Sigmoid colon (tissue), 7 donors: Measurements from ENCODE around the gene NUMB. TPM values are rescaled to one million over a fixed set of nuclear protein-coding genes. Genes with fewer than 3 reads are reported as not detected.

Source experiments
- DNase-seq: peaks from one replicate; pipeline ENCODE4 v3.0.0-alpha.2; 2019
- H3K27ac ChIP-seq, 4 donors: fragments of 200-600 bp; sonication (generic); one replicate each; pipeline ENCODE4 v1.5.1; 2016 to 2019; ENCODE audit warnings: mild to moderate bottlenecking in 1 of 4
- H3K27me3 ChIP-seq, 3 donors: fragments of 200-600 bp; sonication (generic); one replicate each; pipeline ENCODE4 v1.5.1; 2019; ENCODE audit warnings: mild to moderate bottlenecking in 1 of 3
- H3K36me3 ChIP-seq, 4 donors: fragments of 200-600 bp; sonication (generic); one replicate each; pipeline ENCODE4 v1.5.1; 2016 to 2019
- H3K4me1 ChIP-seq, 4 donors: fragments of 200-600 bp; sonication (generic); one replicate each; pipeline ENCODE4 v1.5.1; 2017 to 2019
- H3K4me3 ChIP-seq, 4 donors: fragments of 200-600 bp; sonication (generic); one replicate each; pipeline ENCODE4 v1.5.1; 2017 to 2019; ENCODE audit warnings: mild to moderate bottlenecking in 2 of 4, moderate library complexity in 1 of 4
- H3K9me3 ChIP-seq, 4 donors: fragments of 200-600 bp in 3 of 4; sonication (generic) in 3 of 4; one replicate each; pipeline versions ENCODE4 v1.5.1 to v1.6.1; 2013 to 2019
- EP300 ChIP-seq, 4 donors: sonication (generic); formaldehyde crosslinking; IDR thresholded peaks; one replicate each; pipeline ENCODE4 v1.6.1; 2017; ENCODE audit warnings: antibody characterized with exemption in 4 of 4
- POLR2A ChIP-seq, 2 donors: fragments of 450-650 bp; IDR thresholded peaks; one replicate each; pipeline ENCODE4 v1.6.1; 2016; ENCODE audit warnings: antibody characterized with exemption in 2 of 2, mild to moderate bottlenecking in 2 of 2, moderate library complexity in 2 of 2
- POLR2AphosphoS5 ChIP-seq, 4 donors: sonication (generic); formaldehyde crosslinking; IDR thresholded peaks; one replicate each; pipeline ENCODE4 v1.6.1; 2017; ENCODE audit warnings: antibody characterized with exemption in 4 of 4
- WGBS, 2 donors: extraction: QIAGEN DNeasy Blood & Tissue Kit; methylation state at CpG; one replicate each; pipeline ENCODE4 v1.1.7; 2013; 5-methylcytosine and 5-hydroxymethylcytosine counted together
- intact Hi-C: fragments of 100-400 bp; cut with DNase I; formaldehyde crosslinking; loops from one replicate; pipeline ENCODE4 v1.15.1; 2023
- polyA plus RNA-seq, 3 donors: library from polyadenylated mRNA; stranded (reverse); fragments of 200-250 nt; gene quantifications; one replicate each; pipeline ENCODE4 v1.2.3, GENCODE V29; 2013
- total RNA-seq, 4 donors: library from RNA; depleted of rRNA; stranded (reverse); fragments of >200 nt; gene quantifications; one replicate each; pipeline ENCODE4 v1.1.0, GENCODE V29; 2016
- TF ChIP-seq, protein P1 (sequence below), 4 experiments: fragments of 450-650 bp in 3 of 4; fragments of 200-600 bp in 1 of 4; IDR thresholded peaks; one replicate each; pipeline ENCODE4 v1.5.1; 2016 to 2019; ENCODE audit warnings: antibody characterized with exemption in 4 of 4, mild to moderate bottlenecking in 3 of 4, moderate library complexity in 2 of 4
- donor health status: healthy with polysubstance abuse.
- donor health status: Bipolar disorder and iron deficiency.
- donor health status: healthy.

NUMB gene
- total and polyA plus RNA-seq, 7 donors: 37.6 to 80.3 (median 53.4) TPM

DNA sequence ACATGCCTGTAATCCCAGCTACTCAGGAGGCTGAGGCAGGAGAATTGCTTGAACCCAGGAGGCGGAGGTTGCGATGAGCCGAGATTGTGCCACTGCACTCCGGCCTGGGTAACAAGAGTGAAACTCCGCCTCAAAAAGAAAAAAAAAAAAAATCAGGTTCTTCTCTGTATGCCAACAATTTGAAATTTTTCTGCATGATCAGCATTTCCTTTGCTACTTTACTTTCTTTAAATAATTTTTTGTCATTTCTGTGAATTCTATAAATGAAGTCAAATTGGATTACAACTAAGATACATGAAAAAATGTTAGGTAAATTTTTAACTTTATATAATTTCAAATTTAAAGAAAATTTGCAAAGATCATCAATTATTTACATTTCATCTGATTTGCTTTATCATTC, 87.8 kb downstream of the NUMB start:
- H3K27me3 ChIP-seq: no peaks in the 10 kb centered on the region
- H3K9me3 ChIP-seq: no peaks in the 10 kb centered on the region
- intact Hi-C loops: no loop called here
- DNase-seq: no peak
- H3K27ac ChIP-seq: no peak overlapping the region
- 98% methylated on average over 5 of the region's 5 CpGs for WGBS, 2 donors
- H3K4me3 ChIP-seq: no peak overlapping the region
- no peaks in the 10 kb centered on the region for H3K36me3 ChIP-seq
- TF ChIP-seq EP300 (IDR thresholded peaks at IDR 0.05) (no peak), POLR2A (IDR thresholded peaks at IDR 0.05) (no peak)
- TF ChIP-seq, protein P1, sequence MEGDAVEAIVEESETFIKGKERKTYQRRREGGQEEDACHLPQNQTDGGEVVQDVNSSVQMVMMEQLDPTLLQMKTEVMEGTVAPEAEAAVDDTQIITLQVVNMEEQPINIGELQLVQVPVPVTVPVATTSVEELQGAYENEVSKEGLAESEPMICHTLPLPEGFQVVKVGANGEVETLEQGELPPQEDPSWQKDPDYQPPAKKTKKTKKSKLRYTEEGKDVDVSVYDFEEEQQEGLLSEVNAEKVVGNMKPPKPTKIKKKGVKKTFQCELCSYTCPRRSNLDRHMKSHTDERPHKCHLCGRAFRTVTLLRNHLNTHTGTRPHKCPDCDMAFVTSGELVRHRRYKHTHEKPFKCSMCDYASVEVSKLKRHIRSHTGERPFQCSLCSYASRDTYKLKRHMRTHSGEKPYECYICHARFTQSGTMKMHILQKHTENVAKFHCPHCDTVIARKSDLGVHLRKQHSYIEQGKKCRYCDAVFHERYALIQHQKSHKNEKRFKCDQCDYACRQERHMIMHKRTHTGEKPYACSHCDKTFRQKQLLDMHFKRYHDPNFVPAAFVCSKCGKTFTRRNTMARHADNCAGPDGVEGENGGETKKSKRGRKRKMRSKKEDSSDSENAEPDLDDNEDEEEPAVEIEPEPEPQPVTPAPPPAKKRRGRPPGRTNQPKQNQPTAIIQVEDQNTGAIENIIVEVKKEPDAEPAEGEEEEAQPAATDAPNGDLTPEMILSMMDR (IDR thresholded peaks at IDR 0.05): no peak
- H3K4me1 ChIP-seq: peaks cover 0 to 13% (median 7%) of the 10 kb centered on the region in 4 donors

DNA sequence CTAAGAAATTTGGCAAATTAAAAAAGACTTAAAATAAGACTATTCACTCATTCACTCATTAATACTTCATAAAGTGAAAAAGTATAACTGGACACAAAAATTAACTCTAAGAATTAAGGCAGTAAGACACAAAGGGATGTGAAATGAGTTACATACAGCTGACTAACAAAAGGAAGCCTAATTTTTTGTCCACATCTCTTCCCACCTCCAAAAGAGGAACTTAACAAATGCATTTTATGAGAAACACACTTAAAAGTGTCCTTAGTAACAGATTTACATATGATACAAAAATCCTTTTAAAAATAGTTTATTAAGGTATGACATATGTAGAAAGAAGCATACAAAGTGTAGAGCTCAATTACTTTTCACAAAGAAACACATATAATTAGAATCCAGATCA, 88.9 kb downstream of the NUMB start:
- H3K27ac ChIP-seq: no peak overlapping the region
- TF ChIP-seq POLR2AphosphoS5 (IDR thresholded peaks at IDR 0.05) (no peak), POLR2A (IDR thresholded peaks at IDR 0.05) (no peak), EP300 (IDR thresholded peaks at IDR 0.05) (no peak)
- TF ChIP-seq, protein P1 (IDR thresholded peaks at IDR 0.05): no peak
- no peak overlapping the region for H3K4me3 ChIP-seq
- no peaks in the 10 kb centered on the region for H3K36me3 ChIP-seq
- intact Hi-C loops: no loop called here
- no peak for DNase-seq
- H3K9me3 ChIP-seq: no peaks in the 10 kb centered on the region
- no peaks in the 10 kb centered on the region for H3K27me3 ChIP-seq
- peaks cover 0 to 13% (median 7%) of the 10 kb centered on the region in 4 donors for H3K4me1 ChIP-seq

DNA sequence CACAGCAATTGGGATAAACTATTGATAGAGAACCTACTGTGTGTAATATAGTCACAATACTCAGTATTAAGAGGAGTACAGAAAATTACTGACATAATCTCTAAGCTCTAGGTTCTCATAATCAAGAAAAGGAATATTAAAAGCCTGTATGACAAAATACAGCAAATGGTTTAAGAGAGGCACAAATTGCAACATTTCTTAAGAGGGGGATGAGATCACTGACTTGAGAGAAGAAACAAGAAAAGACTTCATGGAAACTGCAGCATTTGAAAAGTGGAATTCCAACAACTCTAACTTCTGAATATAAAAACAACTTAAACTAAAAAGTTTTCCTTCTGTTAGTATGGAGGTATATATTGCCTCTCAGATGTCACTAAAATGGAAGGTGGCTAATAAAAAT, 89.7 kb downstream of the NUMB start:
- H3K9me3 ChIP-seq: no peaks in the 10 kb centered on the region
- H3K36me3 ChIP-seq: no peaks in the 10 kb centered on the region
- intact Hi-C loops: no loop called here
- H3K4me3 ChIP-seq: no peak overlapping the region
- no peak for TF ChIP-seq POLR2A (IDR thresholded peaks at IDR 0.05)
- TF ChIP-seq EP300 (IDR thresholded peaks at IDR 0.05): no peak
- TF ChIP-seq, protein P1 (IDR thresholded peaks at IDR 0.05): no peak
- TF ChIP-seq POLR2AphosphoS5 (IDR thresholded peaks at IDR 0.05): no peak
- H3K4me1 ChIP-seq: peaks cover 0 to 12% (median 7%) of the 10 kb centered on the region in 4 donors
- DNase-seq: no peak
- no peak overlapping the region for H3K27ac ChIP-seq
- no peaks in the 10 kb centered on the region for H3K27me3 ChIP-seq

DNA sequence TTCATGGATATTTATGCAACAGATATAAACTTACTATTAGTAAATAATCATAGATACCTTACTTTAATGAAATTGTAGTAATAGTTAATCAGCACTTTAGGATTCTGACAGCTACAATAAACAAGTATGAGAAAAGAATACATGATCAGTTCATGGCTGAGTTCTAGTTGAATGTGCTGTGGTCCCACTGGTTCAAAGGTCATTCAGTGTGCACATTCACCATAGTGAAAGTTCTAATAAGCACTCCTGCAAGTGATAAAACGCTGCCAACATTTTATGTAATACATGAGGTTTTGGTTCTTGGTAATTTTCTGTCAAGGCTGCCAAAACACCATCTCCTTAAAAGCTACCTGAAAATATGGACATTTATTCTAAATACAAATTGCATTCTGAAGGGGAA, 92.6 kb downstream of the NUMB start:
- H3K4me3 ChIP-seq: no peak overlapping the region
- no peaks in the 10 kb centered on the region for H3K27me3 ChIP-seq
- no peak overlapping the region for H3K27ac ChIP-seq
- H3K36me3 ChIP-seq: no peaks in the 10 kb centered on the region
- intact Hi-C loops: no loop called here
- DNase-seq: no peak
- 43 to 65% methylated on average over 1 of the region's 1 CpG for WGBS, 2 donors
- H3K4me1 ChIP-seq: no peaks in the 10 kb centered on the region
- H3K9me3 ChIP-seq: no peaks in the 10 kb centered on the region
- TF ChIP-seq POLR2A (IDR thresholded peaks at IDR 0.05): no peak
- TF ChIP-seq, protein P1 (IDR thresholded peaks at IDR 0.05): no peak
- no peak for TF ChIP-seq POLR2AphosphoS5 (IDR thresholded peaks at IDR 0.05)
- TF ChIP-seq EP300 (IDR thresholded peaks at IDR 0.05): no peak

DNA sequence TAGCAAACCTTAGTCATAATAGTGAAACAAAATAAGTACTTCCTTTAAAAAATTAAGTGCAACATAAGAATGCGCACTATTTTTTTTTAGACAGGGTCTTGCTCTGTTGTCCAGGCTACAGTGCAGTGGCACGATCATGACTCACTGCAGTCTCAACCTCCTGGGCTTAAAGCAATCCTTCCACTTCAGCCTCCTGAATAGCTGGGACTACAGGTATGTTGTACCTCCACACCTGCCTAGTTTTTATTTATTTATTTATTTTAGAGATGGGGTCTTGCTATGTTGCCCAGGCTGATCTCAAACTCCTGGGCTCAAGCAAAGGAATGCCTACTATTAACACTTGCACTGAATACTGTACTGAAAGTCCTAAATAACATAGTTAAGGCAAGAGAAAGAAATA, 93.8 kb downstream of the NUMB start:
- intact Hi-C loops: no loop called here
- no peak overlapping the region for H3K4me3 ChIP-seq
- no peaks in the 10 kb centered on the region for H3K9me3 ChIP-seq
- no peak for TF ChIP-seq EP300 (IDR thresholded peaks at IDR 0.05)
- TF ChIP-seq, protein P1 (IDR thresholded peaks at IDR 0.05): no peak
- no peaks in the 10 kb centered on the region for H3K4me1 ChIP-seq
- WGBS, 2 donors: 95 to 96% methylated on average over 2 of the region's 2 CpGs
- H3K36me3 ChIP-seq: no peaks in the 10 kb centered on the region
- DNase-seq: no peak
- H3K27ac ChIP-seq: no peak overlapping the region
- no peaks in the 10 kb centered on the region for H3K27me3 ChIP-seq
